OCI-LY1 (cell line): ENCODE data around the gene SLC9A8.

Experiments
- CTCF ChIP-seq: fragments of 200-600 bp; sonication (generic), shearing (Covaris generic); IDR thresholded peaks from 2 replicates; pipeline ENCODE4 v1.5.1; 2017; ENCODE audit warnings: mild to moderate bottlenecking, antibody characterized with exemption, low read length, moderate library complexity, mixed read lengths
- EZH2 ChIP-seq: fragments of 200-600 bp; sonication (generic), shearing (Covaris generic); IDR thresholded peaks from 2 replicates; pipeline ENCODE4 v1.8.0; 2017; ENCODE audit warnings: borderline replicate concordance, mixed run types, mild to moderate bottlenecking, antibody characterized with exemption, low read length, moderate library complexity, mixed read lengths

GRCh38 chr20:49808753-49809152 is 3.9 kb upstream of the SLC9A8 start:
- no peak for TF ChIP-seq CTCF
- no peak for TF ChIP-seq EZH2
